ENCODE measurements around the gene TIMM44.
A peak's percentile ranks its signal among the peaks of the same experiment; 100 is the strongest.
"Not testable (repeated sequence)": the region's sequence is repeated elsewhere in the genome, so short reads cannot be mapped to it uniquely, and the experiment has no call there.

The TIMM44 gene

DNA sequence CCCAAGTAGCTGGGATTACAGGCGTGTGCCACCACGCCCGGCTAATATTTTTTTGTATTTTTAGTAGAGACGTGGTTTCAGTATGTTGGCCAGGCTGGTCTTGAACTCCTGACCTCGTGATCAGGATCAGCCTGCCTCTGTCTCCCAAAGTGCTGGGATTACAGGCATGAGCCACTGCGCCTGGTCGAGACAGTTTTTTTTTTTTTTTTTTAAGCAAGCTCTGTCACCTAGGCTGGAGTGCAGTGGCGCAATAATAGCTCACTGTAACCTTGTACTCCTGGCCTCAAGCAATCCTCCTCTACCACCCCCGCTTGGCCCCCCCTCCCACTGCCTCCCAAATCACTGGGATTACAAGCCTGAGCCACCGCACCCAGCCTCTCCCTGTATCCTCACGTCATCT is 46.2 kb downstream of the TIMM44 start:
- DNase-seq, result no peak

DNA sequence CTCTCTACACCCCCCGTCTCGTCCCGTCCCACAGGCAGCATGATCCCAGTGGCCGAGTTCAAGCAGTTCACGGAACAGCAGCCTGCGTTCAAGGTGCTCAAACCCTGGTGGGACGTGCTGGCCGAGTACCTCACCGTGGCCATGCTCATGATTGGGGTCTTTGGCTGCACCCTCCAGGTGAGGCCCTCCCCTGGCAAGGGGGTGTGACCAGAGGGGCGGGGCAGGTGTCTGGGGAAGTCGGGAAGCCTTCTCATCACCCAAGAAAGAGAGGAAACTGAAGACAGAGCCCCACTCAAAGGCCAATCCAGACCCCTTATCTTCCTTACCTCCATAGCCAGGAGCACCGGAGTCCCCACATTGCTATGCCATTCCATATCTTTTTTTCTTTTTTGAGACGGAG is 47.9 kb downstream of the TIMM44 start:
- DNase-seq, result no peak

DNA sequence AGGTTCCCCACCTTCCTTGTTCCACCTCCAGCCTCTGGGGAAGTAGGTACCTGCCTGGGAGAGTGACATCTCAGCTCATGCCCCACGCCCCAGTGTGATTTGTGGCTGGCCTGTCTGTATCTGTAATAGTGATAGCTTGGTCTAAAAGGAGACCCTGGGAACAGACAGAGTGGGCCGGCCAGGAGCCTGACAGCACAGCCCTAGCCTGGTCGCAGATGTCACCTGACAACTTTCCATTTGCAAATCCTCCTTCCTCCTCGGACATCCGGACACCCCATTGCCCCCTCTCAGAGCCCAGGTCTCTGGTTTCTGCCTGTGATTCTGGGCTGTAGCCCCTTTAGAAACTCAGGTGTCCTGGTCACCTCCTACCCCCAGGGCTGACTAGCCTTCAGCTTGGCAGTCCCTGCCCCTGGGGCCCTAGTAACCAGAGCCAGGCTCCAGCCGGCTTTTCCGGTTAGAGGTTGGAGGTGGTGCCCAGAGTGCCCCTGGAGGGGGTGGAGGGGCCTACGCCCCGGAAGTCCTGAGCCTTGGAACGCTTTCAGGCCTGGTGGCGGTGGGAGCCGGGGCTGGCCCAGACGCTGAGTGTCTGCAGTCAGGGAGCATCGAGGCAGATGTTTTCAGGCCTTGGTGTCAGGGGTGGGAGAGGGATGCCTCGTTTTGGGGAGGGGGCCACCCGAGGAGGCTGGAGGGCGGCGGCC is 48.7 kb downstream of the TIMM44 start:
- DNase-seq, result no peak

DNA sequence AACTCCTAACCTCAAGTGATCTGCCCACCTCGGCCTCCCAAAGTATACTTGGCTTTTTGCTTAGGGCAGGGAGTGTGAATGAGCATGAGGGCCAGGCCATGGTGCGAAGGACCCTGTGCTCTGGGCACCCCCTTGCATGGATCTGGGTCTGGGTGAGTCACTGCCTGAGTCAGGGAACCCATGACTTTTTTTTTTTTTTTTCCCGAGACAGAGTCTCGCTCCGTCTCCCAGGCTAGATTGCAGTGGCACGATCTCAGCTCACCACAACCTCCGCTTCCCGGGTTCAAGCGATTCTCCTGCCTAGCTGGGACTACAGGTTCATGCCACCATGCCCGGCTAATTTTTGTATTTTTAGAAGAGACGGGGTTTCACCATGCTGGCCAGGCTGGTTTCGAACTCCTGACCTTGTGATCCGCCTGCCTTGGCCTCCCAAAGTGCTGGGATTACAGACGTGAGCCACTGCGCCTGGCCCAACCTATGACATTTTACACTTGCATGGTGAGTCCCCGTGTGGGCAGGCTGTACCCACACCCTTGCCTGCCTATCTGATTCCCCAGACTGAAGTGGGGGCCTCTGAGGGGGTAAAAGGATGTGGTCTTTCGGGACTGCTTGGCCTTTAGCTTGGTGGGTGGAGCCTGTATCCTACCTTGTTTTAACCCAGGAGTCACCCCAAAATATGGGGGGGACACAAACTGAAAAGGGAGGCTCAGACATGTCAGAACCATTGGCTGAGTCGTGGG is 49.9 kb downstream of the TIMM44 start:
- DNase-seq, result not testable (repeated sequence)

DNA sequence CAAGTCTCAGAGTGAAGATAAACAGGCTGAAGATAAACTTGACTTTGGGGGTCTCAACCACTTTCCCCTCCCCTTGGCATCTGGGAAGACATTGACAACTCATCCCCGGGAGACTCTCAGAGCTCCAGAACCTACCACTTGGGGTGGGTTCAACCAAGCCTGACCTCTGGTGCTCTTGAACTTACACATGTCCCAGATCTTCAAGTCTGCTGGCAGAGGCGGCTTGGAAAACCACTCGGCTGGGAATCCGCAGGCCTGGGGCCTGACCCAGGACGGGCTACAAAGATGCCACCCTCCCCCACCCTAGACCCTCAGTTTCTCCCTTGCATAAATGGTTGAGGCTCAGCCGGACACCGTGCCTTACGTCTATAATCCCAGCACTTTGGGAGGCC is 54.6 kb downstream of the TIMM44 start:
- no peak for DNase-seq

DNA sequence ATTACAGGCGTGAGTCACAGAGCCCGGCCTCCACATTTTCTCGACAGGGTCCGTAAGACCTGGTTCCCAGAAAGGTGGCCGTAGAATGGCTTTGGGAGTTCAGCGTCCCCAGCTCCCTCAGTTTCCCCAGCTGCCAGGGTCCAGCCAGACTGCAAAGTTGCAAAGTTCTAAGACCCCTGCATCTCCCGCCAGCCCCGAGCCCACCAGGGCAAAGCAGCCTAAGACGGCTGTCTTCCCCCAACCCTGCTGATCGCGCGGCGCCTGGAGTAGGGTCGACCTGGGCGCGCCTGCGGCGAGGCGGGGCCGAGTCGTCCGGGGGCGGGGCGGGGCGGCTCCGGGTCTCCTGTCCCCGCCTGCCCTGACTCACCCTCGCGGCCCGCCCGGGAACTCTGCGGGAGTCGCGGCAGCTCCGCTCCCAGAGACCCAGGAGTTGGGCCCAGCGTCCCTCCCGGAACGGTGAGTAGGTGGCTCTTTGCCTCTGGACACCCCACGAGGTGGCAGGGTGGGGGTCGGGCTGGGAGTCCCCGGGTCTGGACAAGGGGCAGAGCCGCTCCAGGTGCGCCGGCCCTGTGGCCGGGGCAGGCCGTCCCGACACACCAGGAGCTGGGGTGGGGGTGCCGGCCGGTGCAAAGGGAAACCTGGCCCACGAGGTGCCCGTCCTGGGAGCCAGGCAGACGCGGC is 55.2 kb downstream of the TIMM44 start, which contains the start of gene LRRC8E:
Gene LRRC8E (plus strand): TSS at position 366 of the 681 bp plus-strand sequence. CDS start 7,094 bp downstream, outside the sequence.
- peak; percentile 39 for DNase-seq

DNA sequence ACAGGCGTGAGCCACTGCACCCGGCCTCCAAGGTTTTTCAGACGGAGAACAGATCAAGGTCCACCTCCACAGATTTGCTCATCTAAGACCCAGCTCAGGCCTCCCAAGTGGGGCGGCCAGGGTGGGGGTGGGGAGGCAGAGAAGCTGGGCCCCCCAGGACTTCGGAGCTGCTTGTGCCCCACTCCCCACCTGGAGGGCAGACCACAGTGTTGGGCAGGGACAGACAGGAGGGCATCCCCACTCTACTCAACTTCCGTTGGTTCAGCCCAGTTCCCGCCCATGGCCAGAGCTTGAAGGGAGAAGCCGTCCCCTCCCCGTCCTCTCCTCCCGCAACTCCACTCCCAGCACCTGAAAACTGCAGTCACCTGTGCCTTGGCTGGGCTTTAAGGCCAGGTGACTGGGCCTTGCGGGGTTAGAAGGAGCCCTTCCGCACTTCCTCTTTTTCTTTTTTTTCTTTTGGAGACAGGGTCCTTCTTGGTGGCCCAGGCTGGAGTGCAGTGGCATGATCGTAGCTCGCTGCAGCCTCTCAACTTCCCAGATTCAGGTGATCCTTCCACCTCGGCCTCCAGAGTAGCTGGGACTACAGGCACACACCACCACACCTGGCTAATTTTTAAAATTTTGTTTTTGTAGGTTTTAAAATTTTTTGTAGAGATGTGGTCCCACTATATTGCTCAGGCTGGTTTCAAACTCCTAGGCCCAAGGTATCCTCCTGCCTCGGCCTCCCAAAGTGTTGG is 55.9 kb downstream of the TIMM44 start:
- no peak for DNase-seq

DNA sequence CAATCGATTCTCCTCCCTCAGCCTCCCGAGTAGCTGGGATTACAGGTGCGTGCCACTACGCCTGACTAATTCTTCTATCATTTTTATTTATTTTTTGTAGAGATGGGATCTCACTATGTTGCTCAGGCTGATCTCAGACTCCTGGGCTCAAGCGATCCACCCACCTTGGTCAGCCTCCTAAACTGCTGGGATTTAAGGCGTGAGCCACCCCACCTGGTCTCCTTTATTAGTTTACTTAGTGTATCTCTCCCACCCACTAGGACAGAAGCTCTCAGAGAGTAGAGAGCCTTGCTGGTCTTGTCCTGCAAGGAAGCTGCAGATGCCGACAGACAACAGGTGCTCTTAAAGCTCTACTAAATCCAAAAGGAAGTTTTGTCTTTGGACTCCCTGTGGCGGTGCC is 57.6 kb downstream of the TIMM44 start:
- no peak for DNase-seq

DNA sequence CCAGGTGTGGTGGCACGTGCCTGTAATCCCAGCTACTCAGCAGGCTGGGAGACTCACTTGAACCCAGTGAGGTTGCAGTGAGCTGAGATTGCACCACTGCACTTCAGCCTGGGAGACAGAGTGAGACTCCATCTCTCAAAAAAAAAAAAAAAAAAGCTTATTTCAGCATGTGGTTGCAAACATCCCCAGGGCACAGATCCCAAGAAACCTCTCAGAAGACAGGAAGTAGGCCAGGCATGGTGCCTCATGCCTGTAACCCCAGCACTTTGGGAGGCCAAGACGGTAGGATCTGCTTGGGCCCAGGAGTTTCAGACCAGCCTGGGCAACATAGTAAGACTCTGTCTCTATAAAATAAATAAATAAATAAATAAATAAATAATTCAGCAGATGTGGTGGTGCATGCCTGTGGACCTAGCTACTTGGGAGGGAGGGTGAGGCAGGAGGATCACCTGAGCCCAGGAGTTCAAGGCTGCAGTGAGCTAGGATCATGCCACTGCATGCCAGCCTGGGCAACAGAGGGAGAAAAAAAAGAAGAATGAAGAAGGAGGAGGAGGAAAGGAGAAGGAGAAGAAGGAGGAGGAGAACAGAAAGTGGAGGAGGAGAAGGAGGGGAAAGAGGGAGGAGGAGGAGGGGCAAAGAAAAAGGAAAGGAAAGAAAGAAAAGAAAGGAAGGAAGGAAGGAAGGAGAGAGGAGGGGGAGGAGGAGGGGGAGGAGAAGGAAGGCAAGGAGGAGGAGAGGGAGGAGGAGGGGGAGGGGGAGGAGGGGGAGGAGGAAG is 59.5 kb downstream of the TIMM44 start:
- no peak for DNase-seq

DNA sequence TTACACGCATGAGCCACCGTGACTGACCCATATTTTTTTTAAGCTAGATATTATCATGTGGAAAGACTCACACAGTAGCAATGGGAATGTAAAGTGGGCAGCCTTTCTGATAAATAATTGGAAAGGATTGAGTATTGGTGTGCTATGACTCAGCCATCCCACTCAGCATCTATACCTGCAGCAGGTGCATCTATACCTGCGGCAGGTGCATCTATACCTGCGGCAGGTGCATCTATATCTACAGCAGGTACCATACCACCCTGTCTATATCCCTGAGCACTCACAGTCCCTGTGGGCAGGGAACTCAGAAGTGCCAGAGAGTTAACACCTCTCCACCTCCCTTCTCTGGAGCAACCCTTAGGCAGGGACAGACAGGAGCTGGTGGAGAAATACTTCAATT is 60.4 kb downstream of the TIMM44 start:
- DNase-seq, result no peak

DNA sequence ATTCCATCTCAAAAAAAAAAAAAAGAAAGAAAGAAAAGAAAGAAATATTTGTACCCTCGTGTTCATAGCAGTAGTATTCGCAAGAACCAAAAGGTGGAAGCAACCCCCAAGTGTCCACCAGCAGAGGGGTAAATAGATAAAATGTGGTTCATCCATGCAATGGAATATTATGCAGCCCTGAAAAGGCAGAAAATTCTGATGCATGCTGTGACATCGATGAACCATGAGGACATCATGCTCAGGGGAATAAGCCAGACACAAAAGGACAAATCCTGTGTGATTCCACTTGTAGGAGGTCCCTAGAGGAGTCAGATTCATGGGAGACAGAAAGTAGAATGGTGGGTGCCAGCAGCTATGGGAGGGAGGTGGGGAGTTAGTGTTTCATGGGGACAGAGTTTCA is 61.6 kb downstream of the TIMM44 start:
- DNase-seq, result no peak

DNA sequence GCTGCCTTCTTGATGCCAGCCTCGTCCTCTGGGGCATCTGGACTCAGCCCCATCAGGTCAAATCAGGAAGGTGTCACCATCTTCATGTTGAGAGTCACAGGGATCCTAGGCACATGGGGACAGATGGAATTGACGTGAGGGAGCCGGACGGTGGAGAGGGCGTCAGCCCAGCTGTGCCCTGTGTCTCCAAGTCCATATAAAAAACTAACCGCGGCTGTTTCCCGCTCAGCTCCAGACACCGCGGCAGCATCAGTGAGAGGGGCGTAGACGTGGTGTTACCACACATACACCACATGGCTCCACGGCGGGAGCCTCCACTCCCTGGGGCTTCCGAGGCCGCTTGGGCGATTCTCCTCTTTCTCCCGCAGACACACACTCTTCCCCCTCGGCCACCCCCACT is 63.6 kb downstream of the TIMM44 start:
- DNase-seq, result no peak

DNA sequence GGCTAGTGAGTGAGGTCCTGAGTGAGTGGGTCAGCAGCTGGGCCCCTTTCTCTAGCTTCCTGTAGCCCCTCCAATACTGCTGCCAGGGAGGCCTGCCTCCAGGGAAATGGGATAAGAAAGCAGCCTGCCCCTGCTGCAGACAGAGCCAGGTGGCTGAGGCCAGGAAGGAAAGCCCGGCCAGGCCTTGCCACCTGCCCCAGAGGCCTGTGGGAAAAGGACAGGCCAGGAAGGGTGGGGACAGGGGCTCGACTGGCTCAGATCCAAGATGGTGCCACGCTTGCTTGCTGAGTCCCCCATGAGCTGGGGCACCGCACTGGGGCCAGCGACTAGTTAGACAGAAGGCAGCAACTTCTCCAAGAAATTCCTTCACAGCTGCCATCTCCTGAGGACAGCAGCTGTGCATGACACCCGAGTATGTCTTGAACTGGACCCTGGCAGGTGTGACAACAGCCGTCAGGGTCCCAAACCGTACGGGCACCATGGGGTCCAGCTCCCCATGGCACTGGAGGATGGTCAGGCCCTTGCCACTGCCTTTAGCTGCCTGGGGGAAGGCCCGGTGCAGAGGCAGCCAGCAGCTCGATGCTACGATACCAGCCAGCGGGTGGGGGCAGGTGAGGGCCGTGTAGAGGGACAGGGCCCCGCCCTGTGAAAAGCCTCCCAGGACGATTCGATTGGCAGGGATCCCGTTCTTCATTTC is 64.2 kb downstream of the TIMM44 start:
- DNase-seq, result no peak

DNA sequence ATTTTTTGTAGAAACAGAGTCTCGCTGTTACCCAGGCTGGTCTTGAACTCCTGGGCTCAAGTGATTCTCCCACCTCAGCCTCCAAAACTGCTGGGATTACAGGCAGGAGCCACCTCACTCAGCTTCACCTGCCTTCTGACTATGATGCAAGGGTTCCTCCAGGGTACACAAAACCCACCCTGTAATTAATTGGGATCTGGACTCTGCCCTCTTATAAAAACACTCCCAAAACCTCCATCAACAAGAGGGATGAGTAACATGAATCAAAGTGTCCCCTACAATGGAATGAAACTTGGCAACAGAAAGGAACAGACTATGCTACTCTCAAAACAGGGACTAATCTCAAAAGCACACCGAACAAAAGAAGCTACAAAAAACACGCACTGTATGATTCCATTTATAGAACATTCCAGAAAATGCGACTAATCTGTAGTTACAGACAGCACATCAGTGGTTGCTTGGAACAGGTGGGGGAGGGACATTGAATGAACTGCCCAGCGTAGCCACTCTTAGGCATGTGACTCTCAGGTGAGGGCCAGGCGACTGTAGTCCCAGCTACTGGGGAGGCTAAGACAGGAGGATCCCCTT is 66.1 kb downstream of the TIMM44 start:
- DNase-seq, result no peak

Measured in stimulated activated CD4-positive, alpha-beta T cell treated with anti-CD3 and anti-CD28 coated beads, Interleukin-1b, Interleukin-23, amount 100 ng/mL, for 48 hours (primary cell).